Common myeloid progenitor, CD34-positive (primary cell): ENCODE results near the gene LOC128125822.

Source experiments
- CTCF ChIA-PET: fragments of 350-600 bp; sonication (Branson Sonifier 250); formaldehyde crosslinking; loops from one replicate; lab custom pipeline; 2021; ENCODE audit warnings: antibody characterized with exemption; lab: Charles Lee
- POLR2A ChIA-PET: fragments of 350-600 bp; sonication (Branson Sonifier 250); formaldehyde crosslinking; loops from one replicate; lab custom pipeline; 2021; ENCODE audit warnings: antibody characterized with exemption; lab: Charles Lee
- DNase-seq, 3 donors: peaks; one replicate each; pipeline versions ENCODE4 v3.0.0 to v3.0.0-alpha.2; 2013
- H3K27ac ChIP-seq, 2 experiments: 1 replicate in 1 of 2; 2 replicates in 1 of 2; pipeline ENCODE4 v1.7.0; 2013; ENCODE audit warnings: inconsistent platforms in 2 of 2, low read length in 2 of 2, mild to moderate bottlenecking in 2 of 2, low read depth in 1 of 2, moderate library complexity in 1 of 2; ENCODE audit not compliant: severe bottlenecking in 2 of 2, insufficient read depth in 1 of 2, poor library complexity in 1 of 2
- H3K27me3 ChIP-seq, 5 experiments: replicated peaks in 2 of 5; 1 replicate in 3 of 5; 2 replicates in 2 of 5; pipeline versions ENCODE4 v1.6.1 to v1.7.0; 2013; ENCODE audit warnings: low read length in 4 of 5, mild to moderate bottlenecking in 2 of 5, moderate library complexity in 2 of 5, inconsistent platforms in 1 of 5; ENCODE audit not compliant: insufficient read depth in 5 of 5, control insufficient read depth in 4 of 5
- H3K36me3 ChIP-seq, 4 experiments: 1 replicate in 2 of 4; 2 replicates in 2 of 4; pipeline versions ENCODE4 v1.6.1 to v1.7.0; 2013; ENCODE audit warnings: low read length in 3 of 4, control low read depth in 1 of 4, mild to moderate bottlenecking in 1 of 4; ENCODE audit not compliant: control insufficient read depth in 4 of 4, insufficient read depth in 4 of 4
- H3K4me1 ChIP-seq, 4 experiments: 1 replicate in 3 of 4; 2 replicates in 1 of 4; pipeline versions ENCODE4 v1.6.1 to v1.7.1; 2013; ENCODE audit warnings: low read length in 3 of 4, mild to moderate bottlenecking in 3 of 4, control low read depth in 1 of 4, inconsistent platforms in 1 of 4, moderate library complexity in 1 of 4; ENCODE audit not compliant: control insufficient read depth in 4 of 4, insufficient read depth in 4 of 4; ENCODE audit errors: control extremely low read depth in 1 of 4
- H3K4me3 ChIP-seq, 7 experiments: 1 replicate in 4 of 7; 2 replicates in 3 of 7; pipeline versions ENCODE4 v1.5.1 to v1.7.0; 2013; ENCODE audit warnings: mild to moderate bottlenecking in 7 of 7, low read length in 6 of 7, moderate library complexity in 6 of 7, inconsistent platforms in 2 of 7, low read depth in 2 of 7, control low read depth in 1 of 7; ENCODE audit not compliant: insufficient read depth in 4 of 7, control insufficient read depth in 1 of 7; ENCODE audit errors: extremely low read depth in 1 of 7
- H3K9me3 ChIP-seq, 5 experiments: 1 replicate in 4 of 5; 2 replicates in 1 of 5; pipeline versions ENCODE4 v1.6.1 to v1.7.1; 2013; ENCODE audit warnings: low read length in 4 of 5, mild to moderate bottlenecking in 2 of 5, inconsistent platforms in 1 of 5, low read depth in 1 of 5, moderate library complexity in 1 of 5; ENCODE audit not compliant: control insufficient read depth in 4 of 5, insufficient read depth in 2 of 5; ENCODE audit errors: control extremely low read depth in 1 of 5
- WGBS: methylation state at CpG from one replicate; pipeline ENCODE4 v1.1.5; 2013; ENCODE audit not compliant: insufficient coverage; 5-methylcytosine and 5-hydroxymethylcytosine counted together

LOC128125822 gene

DNA sequence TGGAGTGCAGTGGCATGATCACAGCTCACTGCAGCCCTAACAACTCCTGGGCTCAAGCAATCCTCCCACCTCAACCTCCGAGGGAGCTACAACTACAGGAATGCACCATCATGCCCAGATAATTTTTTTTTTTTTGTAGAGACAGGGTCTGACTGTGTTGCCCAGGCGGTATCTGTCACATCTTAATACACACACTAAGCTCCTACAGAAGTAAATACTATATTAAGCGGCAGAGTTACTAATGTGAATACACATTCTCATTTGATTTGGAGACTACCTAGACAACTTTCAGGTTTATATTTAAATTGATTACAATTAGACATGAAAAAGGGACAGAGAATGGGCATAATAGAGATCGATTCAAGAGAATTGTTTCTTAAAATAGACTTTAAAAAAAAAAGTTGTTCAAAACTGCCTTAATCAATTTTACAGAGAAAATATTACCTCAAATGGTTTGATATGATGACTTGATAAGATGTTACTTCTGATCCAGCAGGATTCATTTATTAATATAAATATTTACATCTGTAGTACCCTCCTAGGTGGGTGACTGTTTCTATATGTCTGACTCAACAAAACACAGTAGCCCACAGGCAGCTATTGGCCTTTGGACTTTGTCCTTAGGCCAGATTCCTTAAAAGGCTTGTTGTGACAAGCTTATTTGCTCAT lies 7.1 kb upstream of the LOC128125822 start:
- Histone ChIP-seq H3K27ac (no peak overlapping the region), H3K4me3 (no peak overlapping the region), H3K27me3 (no peaks in the 10 kb centered on the region), H3K4me1 (peaks cover 0 to 2% (median 0%) of the 10 kb centered on the region in 4 experiments), H3K9me3 (peaks cover 0 to 6% (median 0%) of the 10 kb centered on the region in 5 experiments), H3K36me3 (no peaks in the 10 kb centered on the region)
- 100% methylated on average over 1 of the region's 4 CpGs for WGBS
- POLR2A ChIA-PET: no interaction called here
- DNase-seq: no peak
- CTCF ChIA-PET: interaction anchor here (0.9 to 1.6 kb wide), 4 partner anchors 8 to 213 kb away, joined by 3 to 4 read pairs (median 4); no protein-coding TSS in a partner anchor

- DNase-seq: no peak
- H3K27ac ChIP-seq: no peak overlapping the region
- peaks cover 0 to 2% (median 0%) of the 10 kb centered on the region in 4 experiments for H3K4me1 ChIP-seq
- H3K36me3 ChIP-seq: no peaks in the 10 kb centered on the region
- no peaks in the 10 kb centered on the region for H3K27me3 ChIP-seq
- peaks cover 0 to 6% (median 0%) of the 10 kb centered on the region in 5 experiments for H3K9me3 ChIP-seq
- no peak overlapping the region for H3K4me3 ChIP-seq
- CTCF ChIA-PET: interaction anchor here (0.9 to 1.6 kb wide), 4 partner anchors 7 to 213 kb away, joined by 3 to 4 read pairs (median 4); no protein-coding TSS in a partner anchor
- POLR2A ChIA-PET: no interaction called here
- 100% methylated on average over 2 of the region's 4 CpGs for whole genome bisulfite sequencing
These were observed 6.3 kb upstream of the LOC128125822 start for GRCh38 chr6:63565727-63566596.

DNA sequence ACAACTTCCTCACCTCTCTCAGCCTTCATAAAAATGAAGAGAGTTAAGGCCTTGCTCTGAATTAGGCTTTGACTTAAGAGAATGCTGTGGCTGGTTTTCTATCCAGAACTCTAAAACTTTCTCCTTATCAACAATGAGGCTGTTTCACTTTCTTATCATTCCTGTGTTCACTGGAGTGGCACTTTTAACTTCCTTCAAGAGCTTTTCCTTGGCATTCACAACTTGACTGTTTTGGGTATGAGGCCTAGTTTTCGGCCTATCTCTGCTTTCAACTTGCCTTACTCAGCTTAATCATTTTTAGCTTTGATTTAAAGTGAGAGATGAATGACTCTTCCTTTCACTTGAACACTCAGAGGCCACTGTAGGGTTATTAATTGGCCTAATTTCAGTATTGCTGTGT lies 4.3 kb upstream of the LOC128125822 start:
- WGBS: no CpG with 5 or more reads among the region's 1 CpG
- peaks cover 0 to 6% (median 0%) of the 10 kb centered on the region in 5 experiments for H3K9me3 ChIP-seq
- no peak overlapping the region for H3K27ac ChIP-seq
- H3K36me3 ChIP-seq: no peaks in the 10 kb centered on the region
- H3K27me3 ChIP-seq: no peaks in the 10 kb centered on the region
- no peak for DNase-seq
- POLR2A ChIA-PET: no interaction called here
- peaks cover 3 to 7% (median 6%) of the 10 kb centered on the region in 4 experiments for H3K4me1 ChIP-seq
- no peak overlapping the region for H3K4me3 ChIP-seq
- CTCF ChIA-PET: interaction anchor here (0.6 kb wide), 1 partner anchor 97 kb away, joined by 3 read pairs; no protein-coding TSS in a partner anchor

DNA sequence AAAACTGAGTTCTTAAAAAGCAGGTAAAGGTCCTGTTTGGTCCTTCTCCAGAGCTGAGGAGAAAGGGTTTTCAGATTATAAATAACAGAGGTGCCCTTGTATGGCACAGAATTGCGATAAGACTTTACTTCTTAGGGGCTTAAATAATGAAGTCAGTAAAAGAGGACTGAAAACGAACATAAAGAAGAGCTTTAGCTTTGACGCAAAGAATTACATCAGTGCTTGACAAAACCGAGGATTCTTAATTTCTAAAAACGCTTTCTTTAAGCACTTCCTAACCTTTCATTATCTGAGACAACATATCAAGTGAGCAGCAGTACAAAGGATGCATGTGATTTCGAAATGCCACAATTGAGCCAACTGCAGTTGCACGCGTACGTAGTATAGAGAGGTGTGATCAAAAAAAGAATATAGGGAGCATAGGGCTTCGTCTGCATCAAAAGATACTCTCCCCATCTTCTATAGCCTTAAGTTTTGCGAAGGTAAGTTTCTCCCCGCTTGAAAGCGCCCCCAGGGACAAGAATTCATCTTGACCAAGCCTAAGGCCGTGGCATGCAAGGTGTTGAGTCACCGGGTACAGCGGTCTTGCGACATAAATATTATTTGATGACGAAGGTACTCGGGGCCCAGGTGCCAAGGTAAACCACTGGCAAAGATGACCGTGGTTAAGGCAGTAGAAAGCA lies 778 bp upstream of the LOC128125822 start:
- Histone ChIP-seq H3K27ac (peak overlapping the region in 1 of 2 experiments; percentile 77), H3K36me3 (peaks cover 0 to 5% (median 2%) of the 10 kb centered on the region in 4 experiments), H3K4me3 (peak overlapping the region; percentile 63 to 87 (median 77)), H3K9me3 (peaks cover 0 to 6% (median 0%) of the 10 kb centered on the region in 5 experiments), H3K27me3 (no peaks in the 10 kb centered on the region), H3K4me1 (peaks cover 8 to 24% (median 16%) of the 10 kb centered on the region in 4 experiments)
- 28% methylated on average over 19 of the region's 20 CpGs for WGBS
- ChIA-PET POLR2A (no interaction called here), CTCF (interaction anchor here (1.1 to 1.2 kb wide), 2 partner anchors 219 to 231 kb away, joined by 4 read pairs; no protein-coding TSS in a partner anchor)
- no peak for DNase-seq

DNA sequence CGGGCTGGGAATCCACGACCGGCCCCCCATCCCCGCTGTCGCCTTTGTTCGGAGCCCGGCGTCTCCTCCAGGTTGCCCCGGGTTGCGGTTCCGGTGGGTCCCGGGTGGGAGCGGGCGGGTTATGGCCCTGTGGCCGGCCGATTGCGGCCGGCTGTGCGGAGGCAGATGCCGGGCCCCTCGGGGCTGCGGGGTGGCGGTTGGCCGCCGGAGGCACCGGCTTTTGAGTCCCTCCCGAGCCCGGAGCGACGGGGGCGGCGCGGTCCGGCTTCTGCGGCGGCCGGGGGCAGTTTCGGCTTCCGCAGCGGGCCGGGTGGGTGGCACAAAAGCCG lies 431 bp downstream of the LOC128125822 start:
- no peak for DNase-seq
- CTCF ChIA-PET: interaction anchor here (1.1 to 1.6 kb wide), 2 partner anchors 7 to 13 kb away, joined by 3 to 4 read pairs; no protein-coding TSS in a partner anchor
- Histone ChIP-seq H3K9me3 (no peaks in the 10 kb centered on the region), H3K27ac (peak overlapping the region; percentile 75 to 92), H3K36me3 (peaks cover 3 to 16% (median 9%) of the 10 kb centered on the region in 4 experiments), H3K4me3 (peak overlapping the region; percentile 74 to 87 (median 85)), H3K4me1 (peaks cover 8 to 24% (median 16%) of the 10 kb centered on the region in 4 experiments), H3K27me3 (no peaks in the 10 kb centered on the region)
- POLR2A ChIA-PET: interaction anchor here (0.7 kb wide), 1 partner anchor 40 kb away, joined by 3 read pairs; no protein-coding TSS in a partner anchor
- 0% methylated on average over 39 of the region's 42 CpGs for WGBS

DNA sequence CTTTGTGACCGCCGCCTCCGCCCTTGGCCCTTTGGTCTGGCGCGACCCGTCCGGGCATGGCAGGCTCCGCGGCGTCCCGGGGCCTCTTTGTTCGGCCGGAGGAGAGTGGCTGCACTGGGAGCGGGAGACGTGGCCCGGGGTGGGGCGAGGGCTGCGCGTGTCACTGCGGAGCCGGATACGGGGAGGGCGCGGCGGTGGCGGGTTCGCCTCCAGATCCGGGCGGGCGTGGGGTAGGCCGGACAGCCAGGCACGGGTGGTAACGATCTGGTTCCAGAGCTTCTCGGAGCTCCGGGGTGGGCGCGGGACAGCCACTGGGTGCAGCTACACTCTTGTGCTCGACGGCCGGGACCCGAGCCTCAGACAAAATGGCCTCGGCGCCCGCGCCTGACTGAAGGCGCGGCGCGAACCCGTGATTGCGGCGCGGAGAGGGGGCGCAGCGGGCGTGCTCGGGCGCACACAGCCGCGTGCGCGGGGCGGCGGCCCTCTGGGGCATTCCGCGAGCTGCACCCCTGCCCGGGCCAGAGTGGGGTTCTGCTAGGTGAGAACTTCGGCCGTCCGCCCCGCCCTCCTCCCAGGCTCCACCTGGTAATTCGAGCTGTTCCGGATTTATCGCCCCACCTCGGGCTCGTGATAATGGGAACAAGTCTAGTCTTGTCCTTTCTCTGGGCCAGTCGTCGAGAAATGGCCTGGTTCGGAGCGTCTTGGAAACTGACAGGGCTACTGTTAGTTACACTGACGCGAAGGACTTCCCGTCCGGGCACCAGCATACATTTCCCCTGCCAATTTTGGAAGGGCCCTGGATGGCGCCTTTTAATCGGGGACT lies 1.0 kb downstream of the LOC128125822 start:
- Histone ChIP-seq H3K36me3 (peaks cover 3 to 21% (median 11%) of the 10 kb centered on the region in 4 experiments), H3K9me3 (no peaks in the 10 kb centered on the region), H3K27me3 (no peaks in the 10 kb centered on the region), H3K4me3 (peak overlapping the region; percentile 74 to 87 (median 85)), H3K4me1 (peaks cover 8 to 24% (median 16%) of the 10 kb centered on the region in 4 experiments), H3K27ac (peak overlapping the region; percentile 75 to 92)
- 0% methylated on average over 83 of the region's 86 CpGs for whole genome bisulfite sequencing
- DNase-seq: peak; percentile 55 to 81 (median 72)
- POLR2A ChIA-PET: interaction anchor here (0.7 to 1.2 kb wide), 2 partner anchors 40 to 62 kb away, joined by 3 to 5 read pairs; partner anchors contain the start of gene PHF3
- CTCF ChIA-PET: interaction anchor here (0.9 to 2.1 kb wide), 6 partner anchors 8 to 229 kb away, joined by 3 to 8 read pairs (median 4); no protein-coding TSS in a partner anchor
